Measurements from ENCODE around the gene CTAGE15.
"Not testable (repeated sequence)": the region's sequence is repeated elsewhere in the genome, so short reads cannot be mapped to it uniquely, and the experiment has no call there.

The CTAGE15 gene

GRCh38 chr7:143571501-143571900, at the start of gene CTAGE15:
CTAGE15 (plus strand) TSS chr7:143571801; CDS start chr7:143571818, 17 bp downstream.
- not testable (repeated sequence) for DNase-seq

GRCh38 chr7:143522309-143522916, 49.2 kb upstream of the CTAGE15 start:
- not testable (repeated sequence) for DNase-seq

- DNase-seq, result not testable (repeated sequence)
These were observed 40.3 kb upstream of the CTAGE15 start for GRCh38 chr7:143531169-143531926.

- DNase-seq, result not testable (repeated sequence)
These were observed 39.7 kb upstream of the CTAGE15 start for GRCh38 chr7:143531932-143532331.

GRCh38 chr7:143533213-143533839, 38.3 kb upstream of the CTAGE15 start:
- not testable (repeated sequence) for DNase-seq

- DNase-seq, result not testable (repeated sequence)
These were observed 35.2 kb upstream of the CTAGE15 start for GRCh38 chr7:143536443-143536842.

- DNase-seq, result not testable (repeated sequence)
These were observed 28.1 kb upstream of the CTAGE15 start for GRCh38 chr7:143543288-143544038.

GRCh38 chr7:143555968-143556367, 15.6 kb upstream of the CTAGE15 start:
- DNase-seq, result not testable (repeated sequence)

- DNase-seq, result not testable (repeated sequence)
These were observed 8.3 kb upstream of the CTAGE15 start for GRCh38 chr7:143563306-143563705.

- DNase-seq, result not testable (repeated sequence)
These were observed 5.6 kb upstream of the CTAGE15 start for GRCh38 chr7:143566001-143566400.

- DNase-seq, result not testable (repeated sequence)
These were observed 16.6 kb downstream of the CTAGE15 start for GRCh38 chr7:143588183-143588582.

GRCh38 chr7:143589897-143590296, 18.3 kb downstream of the CTAGE15 start:
- not testable (repeated sequence) for DNase-seq

GRCh38 chr7:143598086-143598485, 26.5 kb downstream of the CTAGE15 start:
- DNase-seq, result not testable (repeated sequence)

GRCh38 chr7:143603549-143603948, 31.9 kb downstream of the CTAGE15 start:
- DNase-seq, result not testable (repeated sequence)

- not testable (repeated sequence) for DNase-seq
These were observed 34.5 kb downstream of the CTAGE15 start for GRCh38 chr7:143606088-143606487.

GRCh38 chr7:143615545-143615944, 43.9 kb downstream of the CTAGE15 start:
- DNase-seq, result not testable (repeated sequence)

- not testable (repeated sequence) for DNase-seq
These were observed 45.6 kb downstream of the CTAGE15 start for GRCh38 chr7:143617204-143617603.

- peak; percentile 75 for DNase-seq
These were observed 48.5 kb downstream of the CTAGE15 start for GRCh38 chr7:143620058-143620457.

- peak; percentile 83 for DNase-seq
These were observed 49.0 kb downstream of the CTAGE15 start, which contains the start of gene TCAF2 for GRCh38 chr7:143620646-143621045. TCAF2 (plus strand) TSS chr7:143620974.

- not testable (repeated sequence) for DNase-seq
These were observed 49.6 kb downstream of the CTAGE15 start for GRCh38 chr7:143621175-143621574.

GRCh38 chr7:143622130-143622529, 50.5 kb downstream of the CTAGE15 start:
- not testable (repeated sequence) for DNase-seq

Data from activated naive CD4-positive, alpha-beta T cell treated with anti-CD3 and anti-CD28 coated beads, Interleukin-2, amount 50 U/mL, for 16 hours (primary cell).